HepG2 (cell line): ENCODE results near the gene ZNF865. TPM values are rescaled to one million over a fixed set of nuclear protein-coding genes. Genes with fewer than 3 reads are reported as not detected.

Experiments used
- KDM5A ChIP-seq: fragments of 200-600 bp; sonication (generic); IDR thresholded peaks from 2 replicates; pipeline ENCODE4 v1.7.0; 2018; ENCODE audit warnings: antibody characterized with exemption, mild to moderate bottlenecking, low read length, borderline replicate concordance
- MTA3 ChIP-seq: sonication (generic); formaldehyde crosslinking; IDR thresholded peaks from 2 replicates; pipeline ENCODE4 v1.4.0; 2020; ENCODE audit warnings: missing genetic modification reagents
- NFE2L2 ChIP-seq: fragments of 150-350 bp; IDR thresholded peaks from 2 replicates; pipeline ENCODE4 v1.6.1; 2014; ENCODE audit warnings: low read length
- RAD21 ChIP-seq: fragments of 450-650 bp; formaldehyde crosslinking; IDR thresholded peaks from 2 replicates; pipeline ENCODE4 v1.5.0; 2020; ENCODE audit warnings: mild to moderate bottlenecking
- SKIL ChIP-seq: sonication (generic); formaldehyde crosslinking; IDR thresholded peaks from 2 replicates; pipeline ENCODE4 v1.8.0; 2022; ENCODE audit warnings: missing genetic modification reagents, mild to moderate bottlenecking, moderate library complexity, borderline replicate concordance
- SUZ12 ChIP-seq: fragments of 150-350 bp; IDR thresholded peaks from 2 replicates; pipeline ENCODE4 v1.6.1; 2014; ENCODE audit warnings: low read depth, low read length
- TRAFD1 ChIP-seq: sonication (generic); formaldehyde crosslinking; IDR thresholded peaks from 2 replicates; pipeline ENCODE4 v1.5.1; 2020; ENCODE audit warnings: missing genetic modification reagents, mild to moderate bottlenecking, borderline replicate concordance
- ZFP62 ChIP-seq: sonication (generic); formaldehyde crosslinking; IDR thresholded peaks from 2 replicates; pipeline ENCODE4 v1.4.0; 2020; ENCODE audit warnings: missing genetic modification reagents
- ZFY ChIP-seq: sonication (generic); formaldehyde crosslinking; IDR thresholded peaks from 2 replicates; pipeline ENCODE4 v1.4.0; 2020; ENCODE audit warnings: missing genetic modification reagents
- ZNF274 ChIP-seq: sonication (generic); formaldehyde crosslinking; IDR thresholded peaks from 2 replicates; pipeline ENCODE4 v1.5.1; 2020; ENCODE audit warnings: mild to moderate bottlenecking, missing genetic modification reagents
- ZNF383 ChIP-seq: sonication (generic); formaldehyde crosslinking; IDR thresholded peaks from 2 replicates; pipeline ENCODE4 v1.4.0; 2020; ENCODE audit warnings: missing genetic modification reagents, mild to moderate bottlenecking, borderline replicate concordance
- ZNF549 ChIP-seq: sonication (generic); formaldehyde crosslinking; IDR thresholded peaks from 2 replicates; pipeline ENCODE4 v1.5.0; 2020; ENCODE audit warnings: missing genetic modification reagents
- ZNF552 ChIP-seq: sonication (generic); formaldehyde crosslinking; IDR thresholded peaks from 2 replicates; pipeline ENCODE4 v1.9.0; 2022; ENCODE audit warnings: missing genetic modification reagents, mild to moderate bottlenecking, borderline replicate concordance
- ZNF567 ChIP-seq: sonication (generic); formaldehyde crosslinking; IDR thresholded peaks from 2 replicates; pipeline ENCODE4 v1.8.1; 2023; ENCODE audit warnings: mild to moderate bottlenecking, missing genetic modification reagents, borderline replicate concordance
- polyA plus RNA-seq, 8 experiments: library from polyadenylated mRNA; depleted of rRNA in 3 of 8; stranded (reverse) in 7 of 8; unstranded in 1 of 8; fragments of >200 nt; fragmentation: Illumina TruSeq in 4 of 8; extraction: Trizol in 4 of 8; gene quantifications; 2 replicates each; pipeline versions ENCODE4 v1.2.1 to v1.2.3, GENCODE V29; 2011 to 2016; ENCODE audit warnings: low read depth in 4 of 8, missing spikeins in 1 of 8, mixed read lengths in 1 of 8; ENCODE audit not compliant: insufficient read depth in 1 of 8
- total RNA-seq, 5 experiments: library from RNA; depleted of rRNA; stranded (reverse); fragments of >200 nt; fragmentation: Illumina TruSeq; extraction: Trizol; gene quantifications; 2 replicates each; pipeline ENCODE4 v1.2.3, GENCODE V29; 2016; ENCODE audit warnings: low read depth in 1 of 5
- TF ChIP-seq, protein P1 (sequence below): sonication (generic); formaldehyde crosslinking; IDR thresholded peaks from 2 replicates; pipeline ENCODE4 v1.9.0; 2021; ENCODE audit warnings: mild to moderate bottlenecking, missing genetic modification reagents
- TF ChIP-seq, protein P2 (sequence below): sonication (generic); formaldehyde crosslinking; IDR thresholded peaks from 2 replicates; pipeline ENCODE4 v1.4.0; 2020; ENCODE audit warnings: missing genetic modification reagents

ZNF865 gene
- total and polyA plus RNA-seq, 2 of the 13 experiments (the other 11 are each of a cell fraction or from before 2014, with no cell fraction given), result 0.93 to 1.0 TPM

DNA sequence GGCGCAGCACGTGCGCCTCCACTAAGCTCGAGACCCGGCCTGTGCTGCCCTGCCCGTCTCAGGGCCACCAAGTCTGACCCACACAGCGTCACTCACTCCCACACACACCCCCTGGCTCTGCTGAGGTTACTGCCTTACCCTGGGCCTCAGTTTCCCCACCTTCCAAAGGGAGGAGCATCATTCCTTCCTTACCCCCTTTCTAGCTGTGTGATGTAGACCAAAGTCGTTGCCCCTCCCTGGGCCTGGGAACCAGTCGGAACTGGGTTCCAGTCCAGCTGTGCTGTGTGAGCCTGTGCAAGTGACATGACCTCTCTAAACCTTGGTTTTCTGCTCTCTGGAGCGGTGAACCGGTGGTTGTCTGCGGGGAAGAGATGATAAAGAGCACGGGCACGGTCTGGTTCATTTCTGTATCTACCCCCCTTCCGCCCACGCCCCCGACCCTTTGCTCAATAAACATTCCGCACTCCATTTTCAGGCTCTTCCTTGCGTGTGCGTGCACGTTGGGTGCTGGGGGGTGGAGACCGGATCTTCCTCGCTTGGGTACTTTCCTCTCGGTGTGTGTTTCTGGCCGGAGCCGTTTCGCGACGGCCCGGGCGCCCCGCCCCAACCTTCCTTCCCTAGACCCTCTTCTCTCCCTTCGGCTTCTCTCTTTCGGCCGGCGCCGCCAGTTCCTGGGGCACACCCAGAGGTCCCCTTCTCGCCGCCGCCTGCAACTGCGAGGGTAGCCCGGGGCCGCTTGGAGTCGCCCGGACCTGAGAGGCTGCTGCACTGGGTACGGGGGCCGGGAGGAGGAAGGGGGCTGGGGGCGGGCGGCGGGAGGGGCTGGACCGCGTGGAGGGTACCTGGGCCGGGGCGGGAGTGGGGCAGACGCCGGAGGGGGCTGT is 37.8 kb downstream of the ZNF865 start, which contains the start of gene ZNF581 (continued):
- TF ChIP-seq, protein P1, sequence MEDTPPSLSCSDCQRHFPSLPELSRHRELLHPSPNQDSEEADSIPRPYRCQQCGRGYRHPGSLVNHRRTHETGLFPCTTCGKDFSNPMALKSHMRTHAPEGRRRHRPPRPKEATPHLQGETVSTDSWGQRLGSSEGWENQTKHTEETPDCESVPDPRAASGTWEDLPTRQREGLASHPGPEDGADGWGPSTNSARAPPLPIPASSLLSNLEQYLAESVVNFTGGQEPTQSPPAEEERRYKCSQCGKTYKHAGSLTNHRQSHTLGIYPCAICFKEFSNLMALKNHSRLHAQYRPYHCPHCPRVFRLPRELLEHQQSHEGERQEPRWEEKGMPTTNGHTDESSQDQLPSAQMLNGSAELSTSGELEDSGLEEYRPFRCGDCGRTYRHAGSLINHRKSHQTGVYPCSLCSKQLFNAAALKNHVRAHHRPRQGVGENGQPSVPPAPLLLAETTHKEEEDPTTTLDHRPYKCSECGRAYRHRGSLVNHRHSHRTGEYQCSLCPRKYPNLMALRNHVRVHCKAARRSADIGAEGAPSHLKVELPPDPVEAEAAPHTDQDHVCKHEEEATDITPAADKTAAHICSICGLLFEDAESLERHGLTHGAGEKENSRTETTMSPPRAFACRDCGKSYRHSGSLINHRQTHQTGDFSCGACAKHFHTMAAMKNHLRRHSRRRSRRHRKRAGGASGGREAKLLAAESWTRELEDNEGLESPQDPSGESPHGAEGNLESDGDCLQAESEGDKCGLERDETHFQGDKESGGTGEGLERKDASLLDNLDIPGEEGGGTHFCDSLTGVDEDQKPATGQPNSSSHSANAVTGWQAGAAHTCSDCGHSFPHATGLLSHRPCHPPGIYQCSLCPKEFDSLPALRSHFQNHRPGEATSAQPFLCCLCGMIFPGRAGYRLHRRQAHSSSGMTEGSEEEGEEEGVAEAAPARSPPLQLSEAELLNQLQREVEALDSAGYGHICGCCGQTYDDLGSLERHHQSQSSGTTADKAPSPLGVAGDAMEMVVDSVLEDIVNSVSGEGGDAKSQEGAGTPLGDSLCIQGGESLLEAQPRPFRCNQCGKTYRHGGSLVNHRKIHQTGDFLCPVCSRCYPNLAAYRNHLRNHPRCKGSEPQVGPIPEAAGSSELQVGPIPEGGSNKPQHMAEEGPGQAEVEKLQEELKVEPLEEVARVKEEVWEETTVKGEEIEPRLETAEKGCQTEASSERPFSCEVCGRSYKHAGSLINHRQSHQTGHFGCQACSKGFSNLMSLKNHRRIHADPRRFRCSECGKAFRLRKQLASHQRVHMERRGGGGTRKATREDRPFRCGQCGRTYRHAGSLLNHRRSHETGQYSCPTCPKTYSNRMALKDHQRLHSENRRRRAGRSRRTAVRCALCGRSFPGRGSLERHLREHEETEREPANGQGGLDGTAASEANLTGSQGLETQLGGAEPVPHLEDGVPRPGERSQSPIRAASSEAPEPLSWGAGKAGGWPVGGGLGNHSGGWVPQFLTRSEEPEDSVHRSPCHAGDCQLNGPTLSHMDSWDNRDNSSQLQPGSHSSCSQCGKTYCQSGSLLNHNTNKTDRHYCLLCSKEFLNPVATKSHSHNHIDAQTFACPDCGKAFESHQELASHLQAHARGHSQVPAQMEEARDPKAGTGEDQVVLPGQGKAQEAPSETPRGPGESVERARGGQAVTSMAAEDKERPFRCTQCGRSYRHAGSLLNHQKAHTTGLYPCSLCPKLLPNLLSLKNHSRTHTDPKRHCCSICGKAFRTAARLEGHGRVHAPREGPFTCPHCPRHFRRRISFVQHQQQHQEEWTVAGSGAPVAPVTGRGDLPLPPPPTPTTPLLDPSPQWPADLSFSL (CRISPR knock-in tag), result no peak
- no peak for TF ChIP-seq ZNF274 (CRISPR knock-in tag)
- TF ChIP-seq ZNF552 (CRISPR knock-in tag), result no peak; the same call in 1 of the 2 replicates
- no peak for TF ChIP-seq RAD21 (CRISPR knock-in tag)
- TF ChIP-seq SKIL (CRISPR knock-in tag), result no peak
- peak; percentile 40; the same call in 1 of the 2 replicates for TF ChIP-seq ZFY (CRISPR knock-in tag)
- no peak for TF ChIP-seq TRAFD1
- TF ChIP-seq ZNF567 (CRISPR knock-in tag), result no peak
- TF ChIP-seq MTA3 (CRISPR knock-in tag), result no peak
- TF ChIP-seq ZFP62 (CRISPR knock-in tag), result no peak
- peak; percentile 99 for TF ChIP-seq KDM5A
- no peak for TF ChIP-seq SUZ12
- TF ChIP-seq ZNF383 (CRISPR knock-in tag), result no peak
- TF ChIP-seq NFE2L2, result no peak
- TF ChIP-seq, protein P2, sequence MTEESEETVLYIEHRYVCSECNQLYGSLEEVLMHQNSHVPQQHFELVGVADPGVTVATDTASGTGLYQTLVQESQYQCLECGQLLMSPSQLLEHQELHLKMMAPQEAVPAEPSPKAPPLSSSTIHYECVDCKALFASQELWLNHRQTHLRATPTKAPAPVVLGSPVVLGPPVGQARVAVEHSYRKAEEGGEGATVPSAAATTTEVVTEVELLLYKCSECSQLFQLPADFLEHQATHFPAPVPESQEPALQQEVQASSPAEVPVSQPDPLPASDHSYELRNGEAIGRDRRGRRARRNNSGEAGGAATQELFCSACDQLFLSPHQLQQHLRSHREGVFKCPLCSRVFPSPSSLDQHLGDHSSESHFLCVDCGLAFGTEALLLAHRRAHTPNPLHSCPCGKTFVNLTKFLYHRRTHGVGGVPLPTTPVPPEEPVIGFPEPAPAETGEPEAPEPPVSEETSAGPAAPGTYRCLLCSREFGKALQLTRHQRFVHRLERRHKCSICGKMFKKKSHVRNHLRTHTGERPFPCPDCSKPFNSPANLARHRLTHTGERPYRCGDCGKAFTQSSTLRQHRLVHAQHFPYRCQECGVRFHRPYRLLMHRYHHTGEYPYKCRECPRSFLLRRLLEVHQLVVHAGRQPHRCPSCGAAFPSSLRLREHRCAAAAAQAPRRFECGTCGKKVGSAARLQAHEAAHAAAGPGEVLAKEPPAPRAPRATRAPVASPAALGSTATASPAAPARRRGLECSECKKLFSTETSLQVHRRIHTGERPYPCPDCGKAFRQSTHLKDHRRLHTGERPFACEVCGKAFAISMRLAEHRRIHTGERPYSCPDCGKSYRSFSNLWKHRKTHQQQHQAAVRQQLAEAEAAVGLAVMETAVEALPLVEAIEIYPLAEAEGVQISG (CRISPR knock-in tag), result peak; percentile 90
- TF ChIP-seq ZNF549 (CRISPR knock-in tag), result no peak
